ENCODE measurements around the gene SLC22A14. TPM values are rescaled to one million over a fixed set of nuclear protein-coding genes. Genes with fewer than 3 reads are reported as not detected.

Gene SLC22A14
- total RNA-seq, 2 experiments from 2014 or later, result not detected

DNA sequence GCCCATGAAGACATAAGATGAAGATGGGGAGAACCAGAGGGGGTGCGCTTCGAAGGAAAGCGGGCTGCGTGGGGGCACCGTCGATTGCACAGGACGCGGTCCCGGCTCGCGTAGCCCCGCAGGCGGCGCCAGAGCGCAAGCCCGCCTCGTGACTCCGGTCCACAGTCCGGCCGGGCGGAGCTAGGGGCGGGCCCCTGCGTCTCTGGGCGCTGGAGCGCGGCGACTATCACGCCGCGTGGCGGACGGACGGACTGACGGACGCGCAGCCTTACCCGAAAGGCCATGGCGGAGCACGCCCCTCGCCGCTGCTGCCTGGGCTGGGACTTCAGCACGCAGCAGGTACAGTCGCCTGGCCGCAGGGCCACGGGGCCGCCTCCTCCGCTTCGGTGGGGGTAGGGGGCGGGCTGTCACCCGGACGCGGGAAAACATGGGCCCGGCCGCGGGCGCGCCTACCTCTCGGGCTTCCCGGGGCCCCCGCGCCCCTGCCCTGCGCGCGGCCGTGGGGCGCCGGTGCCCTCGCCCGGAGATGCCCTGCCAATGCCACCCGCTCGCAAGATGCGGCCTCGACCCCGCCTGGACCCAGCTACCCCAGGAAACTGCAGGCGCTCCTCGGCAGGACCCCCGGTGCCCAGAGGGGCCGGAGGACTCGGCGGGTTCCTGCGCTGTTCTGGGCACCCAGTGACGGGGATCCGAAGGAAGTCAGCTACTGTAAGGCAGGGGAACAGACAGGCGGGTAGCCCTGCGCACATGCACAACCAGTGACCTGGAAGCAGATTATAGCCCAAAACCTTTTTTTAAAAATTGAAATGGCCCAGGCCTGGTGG lies 64.7 kb downstream of the SLC22A14 start, which contains the start of gene XYLB:
Gene XYLB (plus strand): TSS at position 199 of the 824 bp plus-strand sequence. CDS start 84 bp downstream, at position 283.
- no peak within 1 kb of the TSS for H3K27ac Mint-ChIP-seq
- DNase-seq, result peak; percentile 84
- H3K27me3 Mint-ChIP-seq, result peaks cover 7% of the 10 kb centered on the region
- peaks cover 23% of the 10 kb centered on the region for H3K4me1 Mint-ChIP-seq
- H3K9me3 Mint-ChIP-seq, result no peaks in the 10 kb centered on the region
- H3K36me3 Mint-ChIP-seq (ENCODE audit: low read depth), result peaks cover 5% of the 10 kb centered on the region
- POLR2A ChIA-PET, result interaction anchor here (0.9 to 2.7 kb wide), 7 partner anchors 27 to 210 kb away, joined by 3 to 11 read pairs (median 5); partner anchors contain the start of genes ACAA1, EXOG and OXSR1
- peak within 1 kb of the TSS; percentile 71 for H3K4me3 Mint-ChIP-seq
- CTCF ChIA-PET, result interaction anchor here (0.6 to 3.7 kb wide), 51 partner anchors 8 to 379 kb away, joined by 3 to 90 read pairs (median 4); partner anchors contain the start of genes ACAA1, DLEC1, EXOG and OXSR1

DNA sequence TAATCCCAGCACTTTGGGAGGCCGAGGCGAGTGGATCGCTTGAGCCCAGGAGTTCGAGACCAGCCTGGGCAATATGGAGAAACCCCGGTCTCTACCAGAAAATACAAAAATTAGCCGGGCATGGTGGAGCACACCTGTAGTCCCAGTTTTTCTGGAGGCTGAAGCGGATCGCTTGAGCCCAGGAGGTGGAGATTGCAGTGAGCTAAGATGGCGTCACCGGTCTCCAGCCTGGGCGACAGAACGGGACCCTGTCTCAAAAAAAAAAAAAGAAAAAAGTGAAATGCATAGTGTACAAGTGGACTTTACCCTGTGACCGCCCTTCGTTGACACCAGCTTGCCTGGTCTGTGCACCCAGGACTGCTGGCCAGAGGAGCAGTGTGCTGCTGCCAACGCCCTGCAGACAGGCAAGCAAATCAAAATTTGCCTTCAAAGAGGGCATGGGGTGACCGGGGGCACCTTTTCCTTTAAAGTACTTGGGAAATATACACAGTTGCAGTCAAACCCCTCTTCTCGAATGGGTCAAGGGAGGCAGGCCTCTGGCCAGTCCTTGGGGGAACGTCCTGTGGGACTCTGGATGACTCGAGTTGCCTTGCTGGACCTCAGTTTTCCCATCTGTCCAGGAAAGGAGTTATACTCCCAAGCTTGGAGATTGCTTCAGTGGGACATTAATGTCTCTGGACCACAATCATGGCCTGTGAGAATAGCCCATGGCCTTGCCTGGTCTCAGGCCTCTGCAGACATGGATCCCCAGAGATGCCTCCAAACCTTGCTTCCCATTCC lies 65.5 kb downstream of the SLC22A14 start:
- H3K27ac Mint-ChIP-seq, result no peak overlapping the region
- ChIA-PET CTCF (interaction anchor here (0.9 to 3.7 kb wide), 20 partner anchors 11 to 373 kb away, joined by 3 to 90 read pairs (median 4); partner anchors contain the start of gene OXSR1), POLR2A (interaction anchor here (1.1 to 2.7 kb wide), 5 partner anchors 26 to 211 kb away, joined by 3 to 11 read pairs (median 6); partner anchors contain the start of genes ACAA1 and OXSR1)
- peaks cover 7% of the 10 kb centered on the region for H3K27me3 Mint-ChIP-seq
- H3K4me3 Mint-ChIP-seq, result peak overlapping the region; percentile 30
- H3K9me3 Mint-ChIP-seq, result no peaks in the 10 kb centered on the region
- no peak for DNase-seq
- peaks cover 8% of the 10 kb centered on the region for H3K36me3 Mint-ChIP-seq (ENCODE audit: low read depth)
- peaks cover 23% of the 10 kb centered on the region for H3K4me1 Mint-ChIP-seq

DNA sequence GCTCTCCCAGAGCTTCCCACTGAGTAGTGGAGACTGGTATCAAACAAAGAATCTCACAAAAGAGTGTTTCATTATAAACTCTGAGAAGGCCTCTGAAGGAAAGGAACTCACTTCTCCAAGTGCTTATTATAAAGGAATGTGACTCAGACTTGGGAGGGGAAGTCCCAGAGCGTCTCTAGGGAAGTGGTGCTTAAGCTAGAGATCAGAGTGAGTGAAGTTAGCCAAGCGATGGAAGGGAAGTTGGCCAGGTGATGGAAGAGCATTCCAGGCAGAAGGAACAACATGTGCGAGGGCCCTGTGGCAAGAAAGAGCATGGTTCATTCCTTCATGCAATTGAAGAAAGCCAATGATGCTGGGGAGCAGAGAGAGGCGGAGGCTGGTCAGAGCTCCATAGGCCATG lies 66.8 kb downstream of the SLC22A14 start:
- no peak for DNase-seq
- no peak overlapping the region for H3K4me3 Mint-ChIP-seq
- peaks cover 8% of the 10 kb centered on the region for H3K36me3 Mint-ChIP-seq (ENCODE audit: low read depth)
- H3K4me1 Mint-ChIP-seq, result peaks cover 22% of the 10 kb centered on the region
- ChIA-PET CTCF (interaction anchor here (1.5 kb wide), 1 partner anchor 131 kb away, joined by 5 read pairs; no protein-coding TSS in a partner anchor), POLR2A (no interaction called here)
- no peak overlapping the region for H3K27ac Mint-ChIP-seq
- H3K27me3 Mint-ChIP-seq, result peaks cover 5% of the 10 kb centered on the region
- no peaks in the 10 kb centered on the region for H3K9me3 Mint-ChIP-seq

GRCh38 chr3:38349684-38350359 lies 67.7 kb downstream of the SLC22A14 start:
- H3K27ac Mint-ChIP-seq, result no peak overlapping the region

GRCh38 chr3:38353151-38353550 lies 71.1 kb downstream of the SLC22A14 start:
- no peak overlapping the region for H3K4me3 Mint-ChIP-seq
- no peak overlapping the region for H3K27ac Mint-ChIP-seq
- H3K36me3 Mint-ChIP-seq (ENCODE audit: low read depth), result peaks cover 14% of the 10 kb centered on the region
- no peaks in the 10 kb centered on the region for H3K9me3 Mint-ChIP-seq
- H3K4me1 Mint-ChIP-seq, result peaks cover 9% of the 10 kb centered on the region
- ChIA-PET POLR2A (no interaction called here), CTCF (no interaction called here)
- H3K27me3 Mint-ChIP-seq, result no peaks in the 10 kb centered on the region
- no peak for DNase-seq

More at GRCh38 chr3:38349684-38350359, 67.7 kb downstream of the SLC22A14 start:
- ChIA-PET CTCF (interaction anchor here (1.5 kb wide), 1 partner anchor 130 kb away, joined by 5 read pairs; no protein-coding TSS in a partner anchor), POLR2A (interaction anchor here (0.8 kb wide), 1 partner anchor 26 kb away, joined by 3 read pairs; no protein-coding TSS in a partner anchor)
- Mint-ChIP-seq H3K27me3 (peaks cover 1% of the 10 kb centered on the region), H3K4me3 (no peak overlapping the region), H3K9me3 (no peaks in the 10 kb centered on the region), H3K36me3 (ENCODE audit: low read depth) (peaks cover 9% of the 10 kb centered on the region), H3K4me1 (peaks cover 17% of the 10 kb centered on the region)
- no peak for DNase-seq

DNA sequence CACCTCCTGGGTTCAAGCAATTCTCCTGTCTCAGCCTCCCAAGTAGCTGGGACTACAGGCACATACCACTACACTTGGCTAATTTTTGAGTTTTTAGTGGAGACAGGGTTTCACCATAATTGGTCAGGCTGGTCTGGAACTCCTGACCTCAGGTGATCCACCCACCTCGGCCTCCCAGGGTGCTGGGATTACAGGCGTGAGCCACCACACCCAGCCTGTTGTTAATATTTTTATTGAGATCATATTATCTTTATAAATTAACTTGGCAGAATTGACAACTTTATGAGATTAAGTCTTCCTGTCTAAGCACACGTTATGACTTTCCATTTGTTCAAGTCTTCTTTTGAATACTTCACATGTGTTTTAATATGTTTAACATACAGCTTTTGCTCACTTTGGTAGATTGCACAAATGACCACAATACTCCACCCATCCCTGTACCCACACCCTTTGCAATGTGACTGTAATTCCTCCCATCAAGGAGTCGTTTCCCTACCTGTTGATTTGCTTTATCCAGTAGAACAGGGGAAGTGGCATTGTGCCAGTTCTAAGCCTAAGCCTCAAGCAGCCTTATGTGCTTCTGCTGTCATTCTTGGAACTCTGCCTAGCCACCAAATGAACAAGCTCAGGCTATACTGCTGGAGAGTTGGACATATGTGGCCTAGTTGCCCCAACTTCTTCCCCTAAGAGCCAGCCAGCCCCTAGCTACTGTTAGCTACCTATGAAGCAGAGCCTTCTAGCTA lies 72.7 kb downstream of the SLC22A14 start:
- peaks cover 14% of the 10 kb centered on the region for H3K36me3 Mint-ChIP-seq (ENCODE audit: low read depth)
- H3K4me1 Mint-ChIP-seq, result peaks cover 5% of the 10 kb centered on the region
- ChIA-PET CTCF (interaction anchor here (0.8 to 1.9 kb wide), 2 partner anchors 9 to 131 kb away, joined by 3 to 14 read pairs; partner anchors contain the start of gene XYLB), POLR2A (no interaction called here)
- no peaks in the 10 kb centered on the region for H3K9me3 Mint-ChIP-seq
- DNase-seq, result no peak
- H3K27me3 Mint-ChIP-seq, result no peaks in the 10 kb centered on the region
- H3K27ac Mint-ChIP-seq, result no peak overlapping the region
- no peak overlapping the region for H3K4me3 Mint-ChIP-seq

DNA sequence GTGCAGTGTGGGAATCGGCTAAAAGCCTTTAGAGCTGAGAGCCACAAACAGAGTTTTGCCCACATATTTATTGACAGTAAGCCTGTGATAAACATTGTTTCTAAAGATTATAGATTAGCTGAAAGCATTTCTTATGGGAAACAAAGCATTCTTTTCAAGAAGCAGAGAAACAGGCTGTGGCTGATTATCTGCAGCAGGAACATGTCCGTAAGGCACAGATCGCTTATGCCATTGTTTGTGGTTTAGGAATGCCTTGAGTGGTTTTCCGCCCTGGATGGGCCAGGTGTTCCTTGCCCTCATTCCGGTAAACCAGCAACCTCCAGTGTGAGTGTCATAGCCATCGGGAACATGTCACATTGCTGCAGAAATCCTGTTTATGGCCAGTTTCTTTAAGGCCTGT lies 76.9 kb downstream of the SLC22A14 start:
- no peaks in the 10 kb centered on the region for H3K9me3 Mint-ChIP-seq
- POLR2A ChIA-PET, result no interaction called here
- DNase-seq, result no peak
- CTCF ChIA-PET, result interaction anchor here (1.8 kb wide), 1 partner anchor 13 kb away, joined by 14 read pairs; the partner anchor contains the start of gene XYLB
- H3K36me3 Mint-ChIP-seq (ENCODE audit: low read depth), result peaks cover 11% of the 10 kb centered on the region
- H3K27ac Mint-ChIP-seq, result no peak overlapping the region
- peaks cover 8% of the 10 kb centered on the region for H3K4me1 Mint-ChIP-seq
- no peaks in the 10 kb centered on the region for H3K27me3 Mint-ChIP-seq
- H3K4me3 Mint-ChIP-seq, result no peak overlapping the region

GRCh38 chr3:38360345-38360744 lies 78.3 kb downstream of the SLC22A14 start:
- DNase-seq, result no peak
- Mint-ChIP-seq H3K27ac (no peak overlapping the region), H3K27me3 (no peaks in the 10 kb centered on the region), H3K9me3 (no peaks in the 10 kb centered on the region), H3K36me3 (ENCODE audit: low read depth) (peaks cover 10% of the 10 kb centered on the region), H3K4me3 (no peak overlapping the region), H3K4me1 (peaks cover 11% of the 10 kb centered on the region)
- ChIA-PET CTCF (no interaction called here), POLR2A (no interaction called here)

- Mint-ChIP-seq H3K9me3 (no peaks in the 10 kb centered on the region), H3K27ac (no peak overlapping the region), H3K4me1 (peaks cover 11% of the 10 kb centered on the region), H3K4me3 (no peak overlapping the region), H3K36me3 (ENCODE audit: low read depth) (peaks cover 10% of the 10 kb centered on the region), H3K27me3 (no peaks in the 10 kb centered on the region)
- no peak for DNase-seq
- CTCF ChIA-PET, result no interaction called here
- POLR2A ChIA-PET, result no interaction called here
Observed at GRCh38 chr3:38361496-38361895, 79.4 kb downstream of the SLC22A14 start.

GRCh38 chr3:38362825-38363224 lies 80.7 kb downstream of the SLC22A14 start:
- ChIA-PET CTCF (no interaction called here), POLR2A (no interaction called here)
- Mint-ChIP-seq H3K4me3 (no peak overlapping the region), H3K27ac (no peak overlapping the region), H3K36me3 (ENCODE audit: low read depth) (peaks cover 7% of the 10 kb centered on the region), H3K9me3 (no peaks in the 10 kb centered on the region), H3K27me3 (no peaks in the 10 kb centered on the region), H3K4me1 (peaks cover 11% of the 10 kb centered on the region)
- no peak for DNase-seq

- Mint-ChIP-seq H3K36me3 (ENCODE audit: low read depth) (peaks cover 16% of the 10 kb centered on the region), H3K4me1 (peaks cover 11% of the 10 kb centered on the region), H3K27me3 (no peaks in the 10 kb centered on the region), H3K27ac (no peak overlapping the region), H3K9me3 (no peaks in the 10 kb centered on the region), H3K4me3 (no peak overlapping the region)
- no peak for DNase-seq
- ChIA-PET CTCF (interaction anchor here (0.8 to 1.3 kb wide), 2 partner anchors 18 to 115 kb away, joined by 3 read pairs; partner anchors contain the start of gene XYLB), POLR2A (no interaction called here)
Observed at GRCh38 chr3:38364721-38365400, 82.8 kb downstream of the SLC22A14 start.
